Epithelial cell of proximal tubule (primary cell): Measurements from ENCODE around the gene NEGR1. TPM values are rescaled to one million over a fixed set of nuclear protein-coding genes. Genes with fewer than 3 reads are reported as not detected.
A peak's percentile ranks its signal among the peaks of the same experiment; 100 is the strongest.

Experiments
- DNase-seq: peaks from one replicate; pipeline ENCODE4 v3.0.0-alpha.2; 2011; ENCODE audit warnings: low read depth
- H3K4me3 ChIP-seq: 2 replicates; pipeline ENCODE4 v1.5.1; 2011; ENCODE audit warnings: low read depth, mild to moderate bottlenecking, low read length
- total RNA-seq: library from RNA; depleted of rRNA; stranded (reverse); fragments of >200 nt; gene quantifications from 2 replicates; pipeline ENCODE4 v1.2.3, GENCODE V29; 2015
- TF ChIP-seq, protein P1 (sequence below): conservative IDR thresholded peaks from 2 replicates; pipeline ENCODE4 v1.5.1; 2012; ENCODE audit warnings: low read depth, mild to moderate bottlenecking, low read length

The NEGR1 gene
- total RNA-seq, 1 donor from 2014 or later: 3.1 TPM

DNA sequence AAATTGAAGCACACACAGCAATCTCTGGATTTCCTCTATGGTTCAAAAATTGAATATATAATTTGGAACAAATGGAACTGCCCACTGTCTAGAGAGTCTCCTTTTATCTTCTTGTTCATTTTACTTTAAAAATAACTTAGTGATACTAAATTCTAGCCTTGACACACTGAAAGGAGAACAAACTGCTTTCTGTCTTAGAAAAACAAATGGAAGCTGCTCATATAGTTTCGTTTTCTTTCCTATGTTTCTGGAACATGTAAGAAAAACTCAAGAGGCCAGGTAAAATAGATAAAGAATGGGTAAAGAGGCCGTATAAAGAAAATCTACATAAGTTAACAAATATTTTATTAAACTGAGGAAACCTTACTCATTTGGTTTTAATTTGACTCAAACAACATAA lies 332.7 kb downstream of the NEGR1 start:
- TF ChIP-seq, protein P1, sequence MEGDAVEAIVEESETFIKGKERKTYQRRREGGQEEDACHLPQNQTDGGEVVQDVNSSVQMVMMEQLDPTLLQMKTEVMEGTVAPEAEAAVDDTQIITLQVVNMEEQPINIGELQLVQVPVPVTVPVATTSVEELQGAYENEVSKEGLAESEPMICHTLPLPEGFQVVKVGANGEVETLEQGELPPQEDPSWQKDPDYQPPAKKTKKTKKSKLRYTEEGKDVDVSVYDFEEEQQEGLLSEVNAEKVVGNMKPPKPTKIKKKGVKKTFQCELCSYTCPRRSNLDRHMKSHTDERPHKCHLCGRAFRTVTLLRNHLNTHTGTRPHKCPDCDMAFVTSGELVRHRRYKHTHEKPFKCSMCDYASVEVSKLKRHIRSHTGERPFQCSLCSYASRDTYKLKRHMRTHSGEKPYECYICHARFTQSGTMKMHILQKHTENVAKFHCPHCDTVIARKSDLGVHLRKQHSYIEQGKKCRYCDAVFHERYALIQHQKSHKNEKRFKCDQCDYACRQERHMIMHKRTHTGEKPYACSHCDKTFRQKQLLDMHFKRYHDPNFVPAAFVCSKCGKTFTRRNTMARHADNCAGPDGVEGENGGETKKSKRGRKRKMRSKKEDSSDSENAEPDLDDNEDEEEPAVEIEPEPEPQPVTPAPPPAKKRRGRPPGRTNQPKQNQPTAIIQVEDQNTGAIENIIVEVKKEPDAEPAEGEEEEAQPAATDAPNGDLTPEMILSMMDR: no peak

DNA sequence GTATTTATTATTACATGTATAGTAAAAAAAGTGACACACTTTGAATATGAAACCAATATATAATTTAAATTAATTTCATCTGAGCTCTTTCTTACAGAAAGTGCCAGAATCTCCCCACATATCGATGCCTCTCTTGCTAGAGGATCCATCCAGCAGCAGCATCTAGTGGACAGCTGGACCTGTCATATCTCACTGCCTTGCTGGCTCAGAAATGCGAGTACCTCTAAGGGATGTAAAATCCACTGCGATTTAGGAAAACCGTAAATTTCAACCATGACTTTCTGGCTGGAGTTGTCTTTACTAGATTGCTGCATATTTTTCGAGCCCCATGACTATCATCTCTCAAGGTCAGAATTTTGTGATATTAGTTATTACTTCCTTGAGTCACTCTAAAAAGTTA lies 333.8 kb downstream of the NEGR1 start:
- no peak for DNase-seq
- no peak overlapping the region for H3K4me3 ChIP-seq
- TF ChIP-seq, protein P1: no peak

More for the DNA sequence above, 332.7 kb downstream of the NEGR1 start:
- no peak for DNase-seq
- H3K4me3 ChIP-seq: no peak overlapping the region

DNA sequence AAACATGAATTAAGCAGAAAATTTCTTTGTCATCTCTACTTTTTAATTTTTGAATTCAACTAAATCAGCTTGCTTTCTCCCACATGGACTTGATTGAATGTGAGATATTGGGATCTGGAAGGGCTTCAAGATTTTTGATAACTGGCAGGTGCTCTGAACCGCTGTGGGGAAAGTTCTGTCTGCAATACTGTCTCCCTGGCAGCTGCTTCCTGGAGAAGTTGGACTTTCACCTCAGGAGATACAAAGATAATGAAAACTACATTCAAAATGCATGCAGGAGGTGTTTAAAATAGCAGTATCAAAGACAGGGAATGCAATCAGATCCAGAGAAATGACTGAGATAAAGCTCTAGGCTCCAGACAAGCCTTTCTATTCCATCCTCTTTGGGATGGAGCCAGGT lies 338.3 kb downstream of the NEGR1 start:
- no peak for DNase-seq
- TF ChIP-seq, protein P1: no peak
- no peak overlapping the region for H3K4me3 ChIP-seq

DNA sequence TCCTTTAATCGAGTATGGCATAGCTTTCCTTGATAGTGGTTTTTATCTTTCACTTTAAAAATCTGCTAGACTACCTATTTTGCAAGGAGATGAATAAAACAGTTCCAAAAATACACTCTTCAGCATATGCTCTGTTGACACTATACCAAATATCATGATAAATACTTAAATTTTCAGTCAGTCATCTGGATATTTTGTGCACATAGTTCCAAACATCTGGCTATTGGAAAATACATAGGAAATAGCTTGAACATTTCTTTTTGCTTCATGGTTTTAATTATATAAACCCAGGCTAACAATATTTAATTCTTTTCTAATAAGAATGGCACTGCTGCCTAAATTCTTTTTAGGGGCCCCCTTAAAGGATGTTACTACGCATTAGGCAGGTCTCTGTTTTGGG lies 342.1 kb downstream of the NEGR1 start:
- TF ChIP-seq, protein P1: no peak
- H3K4me3 ChIP-seq: no peak overlapping the region
- DNase-seq: no peak

DNA sequence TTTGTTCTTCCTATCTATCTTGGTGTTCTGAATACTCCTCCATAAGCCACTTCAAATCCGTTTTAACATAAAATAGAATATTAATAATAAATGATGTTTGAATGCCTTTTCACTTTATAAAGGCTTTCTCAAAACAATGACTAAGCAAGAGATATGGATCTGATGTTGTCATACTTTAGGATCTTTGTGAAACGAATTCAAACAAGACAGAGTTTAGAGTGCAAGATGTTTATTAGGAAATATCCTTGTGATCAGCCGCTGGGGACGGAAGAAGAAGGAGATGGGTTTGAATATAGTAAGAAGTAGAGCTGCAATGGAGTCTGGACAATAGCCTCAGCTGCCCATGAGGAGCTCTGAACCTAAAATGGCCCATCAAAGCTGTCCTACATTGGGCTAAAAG lies 351.8 kb downstream of the NEGR1 start:
- H3K4me3 ChIP-seq: no peak overlapping the region
- TF ChIP-seq, protein P1: no peak
- DNase-seq: no peak

DNA sequence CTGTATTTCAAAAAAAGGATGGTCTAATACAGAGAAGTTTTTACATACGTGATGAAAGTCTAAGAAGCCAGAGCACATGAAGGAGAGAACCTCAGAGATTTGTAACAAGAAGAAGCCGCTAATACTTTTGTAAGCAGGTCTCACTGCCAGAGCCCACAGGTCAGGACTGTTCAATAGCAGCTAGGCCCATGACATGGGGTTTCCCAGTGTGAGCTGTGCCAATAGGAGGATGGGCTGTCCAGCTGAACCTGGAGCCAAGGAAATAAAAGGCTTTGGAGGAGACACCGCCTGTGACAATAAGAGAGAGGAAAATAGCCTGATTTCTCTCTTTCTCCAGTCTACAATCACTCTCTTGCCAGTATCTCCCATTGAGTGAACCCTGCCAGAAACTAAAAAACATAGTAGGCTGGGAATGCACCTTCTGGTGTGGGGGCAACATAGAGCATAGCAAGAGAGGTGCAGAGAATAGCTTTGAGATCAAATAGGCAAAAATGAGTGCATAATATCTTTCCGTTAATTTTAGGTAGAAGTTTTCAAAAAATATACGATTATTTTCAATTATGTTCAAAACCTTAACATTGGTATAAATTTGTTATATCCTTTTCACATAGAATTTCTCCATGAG lies 360.3 kb downstream of the NEGR1 start:
- H3K4me3 ChIP-seq: no peak overlapping the region
- TF ChIP-seq, protein P1: peak; percentile 33
- no peak for DNase-seq

DNA sequence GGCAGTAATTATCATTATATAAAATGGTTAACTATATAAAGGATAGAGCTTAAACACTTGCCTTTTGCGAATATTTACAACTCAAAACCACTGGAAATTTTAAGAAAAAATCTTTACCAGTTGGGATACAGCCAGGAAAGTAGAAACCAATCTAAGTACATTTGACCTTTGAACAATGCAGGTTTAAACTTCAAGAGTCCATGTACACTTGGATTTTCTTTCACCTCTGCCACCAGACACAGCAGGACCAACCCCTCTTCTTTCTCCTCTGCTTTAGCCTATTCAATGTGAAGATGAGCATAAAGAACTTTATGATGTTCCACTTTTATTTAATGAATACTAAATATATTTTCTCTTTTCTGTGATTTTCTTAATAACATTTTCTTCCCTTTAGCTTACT lies 361.1 kb downstream of the NEGR1 start:
- no peak for DNase-seq
- TF ChIP-seq, protein P1: no peak

More for the DNA sequence above, 361.1 kb downstream of the NEGR1 start:
- no peak overlapping the region for H3K4me3 ChIP-seq
